ENCODE results near the gene CD83.

Gene CD83

DNA sequence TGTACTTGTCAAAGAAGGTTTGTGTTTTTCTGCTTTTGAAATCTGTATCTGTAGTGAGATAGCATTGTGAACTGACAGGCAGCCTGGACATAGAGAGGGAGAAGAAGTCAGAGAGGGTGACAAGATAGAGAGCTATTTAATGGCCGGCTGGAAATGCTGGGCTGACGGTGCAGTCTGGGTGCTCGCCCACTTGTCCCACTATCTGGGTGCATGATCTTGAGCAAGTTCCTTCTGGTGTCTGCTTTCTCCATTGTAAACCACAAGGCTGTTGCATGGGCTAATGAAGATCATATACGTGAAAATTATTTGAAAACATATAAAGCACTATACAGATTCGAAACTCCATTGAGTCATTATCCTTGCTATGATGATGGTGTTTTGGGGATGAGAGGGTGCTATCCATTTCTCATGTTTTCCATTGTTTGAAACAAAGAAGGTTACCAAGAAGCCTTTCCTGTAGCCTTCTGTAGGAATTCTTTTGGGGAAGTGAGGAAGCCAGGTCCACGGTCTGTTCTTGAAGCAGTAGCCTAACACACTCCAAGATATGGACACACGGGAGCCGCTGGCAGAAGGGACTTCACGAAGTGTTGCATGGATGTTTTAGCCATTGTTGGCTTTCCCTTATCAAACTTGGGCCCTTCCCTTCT lies 18.4 kb downstream of the CD83 start:
- TF ChIP-seq, protein P1, sequence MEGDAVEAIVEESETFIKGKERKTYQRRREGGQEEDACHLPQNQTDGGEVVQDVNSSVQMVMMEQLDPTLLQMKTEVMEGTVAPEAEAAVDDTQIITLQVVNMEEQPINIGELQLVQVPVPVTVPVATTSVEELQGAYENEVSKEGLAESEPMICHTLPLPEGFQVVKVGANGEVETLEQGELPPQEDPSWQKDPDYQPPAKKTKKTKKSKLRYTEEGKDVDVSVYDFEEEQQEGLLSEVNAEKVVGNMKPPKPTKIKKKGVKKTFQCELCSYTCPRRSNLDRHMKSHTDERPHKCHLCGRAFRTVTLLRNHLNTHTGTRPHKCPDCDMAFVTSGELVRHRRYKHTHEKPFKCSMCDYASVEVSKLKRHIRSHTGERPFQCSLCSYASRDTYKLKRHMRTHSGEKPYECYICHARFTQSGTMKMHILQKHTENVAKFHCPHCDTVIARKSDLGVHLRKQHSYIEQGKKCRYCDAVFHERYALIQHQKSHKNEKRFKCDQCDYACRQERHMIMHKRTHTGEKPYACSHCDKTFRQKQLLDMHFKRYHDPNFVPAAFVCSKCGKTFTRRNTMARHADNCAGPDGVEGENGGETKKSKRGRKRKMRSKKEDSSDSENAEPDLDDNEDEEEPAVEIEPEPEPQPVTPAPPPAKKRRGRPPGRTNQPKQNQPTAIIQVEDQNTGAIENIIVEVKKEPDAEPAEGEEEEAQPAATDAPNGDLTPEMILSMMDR (IDR thresholded peaks at IDR 0.05; ENCODE audit: low read length, missing control alignments), result no peak
- DNase-seq (ENCODE audit: low read depth), result no peak
- H3K4me3 ChIP-seq (replicated peaks; ENCODE audit: low read depth, low read length), result no peak overlapping the region

DNA sequence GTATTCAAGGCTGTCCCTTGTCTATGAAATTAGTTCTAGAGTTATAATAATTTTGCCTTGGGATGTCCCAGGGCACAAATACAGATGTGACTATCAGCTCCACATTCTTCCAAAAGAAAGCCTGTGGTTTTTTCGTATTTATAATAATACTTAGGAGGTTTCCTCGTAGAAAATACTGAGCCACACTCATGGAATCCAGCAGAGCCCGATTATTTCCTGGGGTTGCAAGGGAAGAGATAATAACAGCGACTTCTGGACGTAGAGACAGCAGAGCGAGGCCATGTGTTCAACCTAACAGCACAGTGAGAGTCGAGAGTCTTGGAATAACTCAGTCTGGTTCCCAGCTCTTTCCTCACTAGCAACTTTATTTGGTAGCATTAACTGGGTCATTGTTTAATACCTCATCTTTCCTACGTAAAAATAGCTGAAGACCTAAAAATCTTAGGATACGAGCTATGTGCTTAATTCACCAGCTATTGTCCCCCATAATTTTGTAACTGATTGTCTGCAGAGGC lies 21.2 kb downstream of the CD83 start:
- DNase-seq (ENCODE audit: low read depth), result no peak
- no peak overlapping the region for H3K4me3 ChIP-seq (replicated peaks; ENCODE audit: low read depth, low read length)
- TF ChIP-seq, protein P1 (IDR thresholded peaks at IDR 0.05; ENCODE audit: low read length, missing control alignments), result no peak

- no peak overlapping the region for H3K4me3 ChIP-seq (replicated peaks; ENCODE audit: low read depth, low read length)
- TF ChIP-seq, protein P1 (IDR thresholded peaks at IDR 0.05; ENCODE audit: low read length, missing control alignments), result no peak
- DNase-seq (ENCODE audit: low read depth), result no peak
Observed at GRCh38 chr6:14141351-14142062, 23.9 kb downstream of the CD83 start.

DNA sequence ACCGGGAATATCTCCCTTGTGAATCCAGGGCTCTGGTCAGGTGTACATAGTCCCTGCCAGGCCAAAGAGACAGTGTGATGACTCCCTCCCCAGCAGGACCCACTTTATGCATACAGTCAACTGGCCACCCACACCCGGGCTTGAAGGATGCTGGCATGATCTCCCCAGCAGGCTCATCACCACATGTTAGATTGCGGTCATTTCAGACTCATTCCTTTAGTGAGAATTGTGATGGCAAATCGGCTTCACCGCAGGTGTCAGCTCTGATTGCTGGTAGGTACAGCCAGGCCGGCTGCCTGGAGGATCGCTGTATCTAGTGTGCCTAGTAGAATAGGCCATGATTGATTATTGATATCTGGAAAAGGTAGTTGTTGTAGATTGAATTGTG lies 24.5 kb downstream of the CD83 start:
- TF ChIP-seq, protein P1 (IDR thresholded peaks at IDR 0.05; ENCODE audit: low read length, missing control alignments), result no peak
- no peak for DNase-seq (ENCODE audit: low read depth)
- no peak overlapping the region for H3K4me3 ChIP-seq (replicated peaks; ENCODE audit: low read depth, low read length)

DNA sequence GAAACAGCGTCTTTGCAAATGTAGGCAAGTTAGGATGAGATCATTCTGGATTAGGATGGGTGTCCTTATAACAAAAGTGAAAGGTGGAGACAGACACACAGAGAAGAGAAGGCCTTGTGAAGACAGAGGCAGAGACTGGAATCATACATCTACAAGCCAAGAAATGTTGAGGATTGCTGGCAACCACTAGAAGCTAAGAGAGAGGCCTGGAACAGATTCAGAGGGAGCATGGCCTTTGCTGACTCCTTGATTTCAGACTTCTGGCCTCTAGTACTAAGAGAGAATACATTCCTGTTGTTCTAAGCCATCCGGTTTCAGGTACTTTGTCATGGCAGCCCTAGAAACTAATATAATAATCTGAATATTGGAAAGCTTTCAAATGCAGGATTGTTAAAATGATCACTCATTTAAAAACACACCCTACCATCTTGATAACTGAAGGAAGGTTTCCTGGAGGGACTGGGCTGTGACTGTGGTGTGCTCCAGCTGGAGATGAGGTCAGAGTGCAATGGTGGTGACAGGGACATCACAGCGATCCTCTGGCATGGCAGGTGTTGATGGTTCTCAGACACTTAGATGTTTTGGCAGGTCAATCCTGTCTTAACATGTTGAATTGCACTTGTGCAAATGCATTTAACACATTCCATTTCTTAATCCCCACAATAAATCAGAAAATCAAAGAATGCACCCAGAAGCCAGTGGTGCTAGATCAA lies 25.1 kb downstream of the CD83 start:
- no peak overlapping the region for H3K4me3 ChIP-seq (replicated peaks; ENCODE audit: low read depth, low read length)
- TF ChIP-seq, protein P1 (IDR thresholded peaks at IDR 0.05; ENCODE audit: low read length, missing control alignments), result no peak
- DNase-seq (ENCODE audit: low read depth), result no peak

- TF ChIP-seq, protein P1 (IDR thresholded peaks at IDR 0.05; ENCODE audit: low read length, missing control alignments), result no peak
- DNase-seq (ENCODE audit: low read depth), result no peak
Observed at GRCh38 chr6:14143305-14143704, 25.7 kb downstream of the CD83 start.

More at GRCh38 chr6:14143305-14143704, 25.7 kb downstream of the CD83 start:
- H3K4me3 ChIP-seq (replicated peaks; ENCODE audit: low read depth, low read length), result no peak overlapping the region

Measured in fibroblast of pulmonary artery (primary cell).